Measurements from ENCODE around the gene CTNND2.

The CTNND2 gene

DNA sequence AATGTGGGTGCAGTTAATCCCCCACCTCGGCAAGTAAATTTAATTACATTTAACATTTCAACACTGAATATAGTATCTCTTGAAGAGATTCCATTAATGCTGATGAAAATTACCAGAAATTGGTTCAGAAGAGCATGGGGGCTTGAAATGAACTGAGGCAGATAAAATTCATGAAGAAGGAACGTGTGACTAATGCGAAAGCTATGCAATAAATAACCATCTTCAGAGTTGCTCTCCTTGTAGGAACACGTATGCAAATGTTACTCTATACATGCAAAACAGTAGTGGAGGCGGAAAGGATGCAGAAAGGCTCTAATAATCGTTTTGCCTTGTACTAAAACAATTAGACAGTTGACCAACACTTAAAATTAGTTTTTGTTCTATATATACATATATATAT, 320.2 kb downstream of the CTNND2 start:
- DNase-seq = no peak

DNA sequence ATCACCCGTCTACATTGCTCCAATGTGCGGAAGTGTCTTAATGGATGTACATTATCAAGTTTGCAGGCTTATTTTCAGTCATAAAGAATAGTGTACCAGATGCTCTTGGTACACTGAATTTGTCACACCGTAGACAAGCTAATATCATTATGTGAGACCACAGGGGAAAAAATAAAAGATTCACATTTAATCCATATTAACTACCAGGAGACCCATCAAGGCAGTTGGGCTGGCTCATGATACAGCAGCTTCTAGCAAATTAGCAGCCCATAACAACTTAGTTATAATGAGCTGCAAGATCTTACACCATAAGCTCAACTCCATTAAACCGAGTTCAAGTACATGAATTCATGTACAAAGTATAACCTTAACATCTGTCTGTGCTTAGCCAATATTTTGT, 324.9 kb downstream of the CTNND2 start:
- no peak for DNase-seq

DNA sequence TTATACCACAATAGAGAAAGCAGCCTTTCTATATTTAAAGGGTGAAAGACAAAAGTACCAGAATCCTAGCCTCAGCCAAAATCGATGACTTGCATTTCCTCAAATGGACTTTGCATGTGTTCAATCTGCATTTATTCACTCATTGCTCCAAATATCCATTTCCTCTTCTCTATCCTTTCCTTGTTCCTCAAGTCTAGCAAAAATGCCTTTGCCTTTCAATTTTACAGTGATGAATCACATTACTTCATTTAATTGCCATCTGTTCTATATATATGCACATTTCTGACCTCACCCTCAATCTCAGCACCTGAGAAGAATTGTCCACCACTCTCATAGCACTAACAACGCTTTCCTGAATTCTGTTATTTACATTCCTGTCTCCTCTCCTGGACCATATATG, 329.5 kb downstream of the CTNND2 start:
- DNase-seq = no peak

DNA sequence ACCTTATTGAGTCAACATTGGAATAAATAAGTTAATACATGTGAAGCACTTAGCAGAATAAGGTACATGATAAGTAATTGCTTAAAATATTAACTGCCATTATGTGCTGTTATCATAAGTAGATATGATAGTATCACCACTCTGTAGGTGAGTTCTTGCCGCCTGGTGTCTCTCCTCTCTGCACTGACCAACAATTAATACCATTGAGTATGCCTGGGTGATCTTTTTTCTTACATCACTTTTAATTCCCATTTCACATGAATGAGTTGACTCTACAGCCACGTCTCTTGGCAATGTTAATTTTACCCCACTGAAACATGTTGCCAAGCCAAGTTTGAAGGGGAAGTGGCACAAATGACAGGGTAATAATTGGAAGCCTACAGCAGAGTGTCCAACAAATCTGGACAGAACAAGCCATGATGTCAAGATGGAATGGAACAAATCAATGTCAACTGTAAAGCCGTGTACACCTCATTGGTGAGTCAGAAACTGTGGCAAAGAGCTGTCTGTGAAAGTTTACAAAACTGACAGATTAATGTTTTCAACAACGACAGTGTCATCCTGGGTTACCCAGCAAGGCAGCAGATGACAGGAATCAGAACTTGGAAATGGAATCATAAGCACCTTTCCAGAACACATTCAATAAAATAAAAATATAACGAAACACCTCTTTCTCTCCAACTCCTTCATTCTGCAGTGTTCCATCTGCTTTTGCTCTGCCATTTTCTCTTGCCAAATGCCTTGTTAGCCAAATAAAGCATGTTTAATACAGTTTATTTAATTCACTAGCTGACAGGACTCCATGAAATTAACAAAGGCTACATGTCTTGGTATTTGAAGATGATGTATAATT, 330.9 kb downstream of the CTNND2 start:
- DNase-seq = no peak

DNA sequence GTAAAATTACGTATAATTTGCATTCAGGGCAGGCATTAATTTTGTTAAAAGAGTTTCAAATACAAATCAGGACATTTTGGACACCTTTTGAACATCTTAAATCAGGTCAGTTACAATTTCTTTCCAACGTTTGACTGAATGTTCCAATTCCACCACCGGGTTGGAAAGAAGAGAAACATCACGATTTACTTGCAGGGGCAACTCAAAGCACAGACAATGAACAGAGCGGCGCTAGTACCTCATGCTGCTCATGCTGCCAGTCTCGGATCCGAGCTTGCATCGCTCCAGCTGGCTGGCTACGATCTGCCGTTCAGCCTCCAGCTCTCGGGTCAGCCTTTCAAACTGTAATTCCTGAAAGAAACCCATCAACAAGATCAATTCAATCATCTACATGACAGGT, 339.5 kb downstream of the CTNND2 start:
- no peak for DNase-seq

DNA sequence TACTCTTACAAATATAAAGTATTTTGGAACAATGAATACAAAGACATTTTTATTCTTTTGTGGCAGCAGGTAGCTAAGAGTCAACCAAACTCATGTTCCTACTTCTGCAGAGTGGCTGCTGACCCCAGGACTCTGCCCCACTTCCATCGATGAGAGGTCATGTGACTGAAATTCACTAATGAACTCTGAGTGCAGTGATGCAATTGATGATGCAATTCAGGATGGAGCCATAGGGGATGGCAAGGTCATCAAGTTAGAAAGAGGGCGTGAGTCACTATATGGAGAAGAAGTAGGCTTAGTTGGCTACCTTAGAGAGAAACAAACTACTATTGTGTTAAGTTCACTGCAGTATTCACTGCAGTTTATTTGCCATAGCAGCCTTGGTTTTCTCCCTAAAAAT, 340.4 kb downstream of the CTNND2 start:
- no peak for DNase-seq

DNA sequence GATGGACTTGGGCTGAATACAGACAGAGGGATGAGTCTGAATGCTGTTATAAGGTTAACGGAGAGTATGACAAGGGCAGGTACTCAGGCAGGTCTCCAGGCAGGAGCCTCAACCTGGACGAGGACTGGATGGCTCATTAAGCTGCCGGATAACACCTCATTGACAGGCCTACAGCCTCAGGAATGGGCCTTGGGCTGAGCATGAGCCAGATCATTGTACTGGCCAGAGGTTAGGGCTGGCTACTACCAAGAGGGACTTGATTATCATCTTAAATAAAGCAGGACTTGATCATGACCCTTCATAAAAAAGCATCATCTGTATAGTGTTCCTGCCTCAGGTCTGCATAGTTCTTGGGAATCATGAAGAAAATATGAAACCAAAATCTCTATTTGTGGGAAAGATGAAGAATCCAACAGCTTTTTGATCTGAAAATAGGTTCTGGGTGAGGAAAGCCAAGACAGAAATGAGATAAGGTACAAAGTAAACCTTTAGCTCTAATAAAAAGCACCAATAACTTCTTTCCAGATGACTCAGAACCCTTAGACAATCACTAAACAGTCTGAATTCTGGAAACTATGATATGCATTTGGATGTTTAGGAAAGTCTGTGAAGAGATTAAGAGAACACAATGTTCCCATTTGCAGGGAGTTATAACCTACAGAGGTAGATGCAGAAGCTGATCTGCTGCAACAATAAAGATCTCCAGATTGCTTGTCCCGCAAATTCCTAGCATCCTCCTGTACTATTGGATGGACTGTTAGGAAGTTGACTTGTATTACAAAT, 343.1 kb downstream of the CTNND2 start:
- no peak for DNase-seq

DNA sequence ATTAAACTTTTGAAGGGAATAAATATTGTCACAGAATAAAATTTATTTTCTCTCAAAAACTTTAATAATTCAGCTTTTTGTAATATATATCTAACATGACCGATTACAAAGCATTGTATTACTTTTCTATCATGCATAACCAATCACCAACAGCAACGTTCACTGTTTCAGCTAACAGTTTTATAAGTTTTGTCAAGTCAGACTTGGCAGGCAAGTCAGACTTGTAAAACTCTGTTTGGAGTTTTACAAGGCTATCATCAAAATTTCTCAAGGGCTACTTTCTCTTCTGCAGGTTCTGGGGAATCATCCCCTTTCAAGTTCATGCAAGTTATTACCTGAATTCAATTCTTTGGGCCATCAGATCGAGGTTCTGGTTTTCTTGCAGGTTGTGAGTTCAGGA, 347.2 kb downstream of the CTNND2 start:
- no peak for DNase-seq

DNA sequence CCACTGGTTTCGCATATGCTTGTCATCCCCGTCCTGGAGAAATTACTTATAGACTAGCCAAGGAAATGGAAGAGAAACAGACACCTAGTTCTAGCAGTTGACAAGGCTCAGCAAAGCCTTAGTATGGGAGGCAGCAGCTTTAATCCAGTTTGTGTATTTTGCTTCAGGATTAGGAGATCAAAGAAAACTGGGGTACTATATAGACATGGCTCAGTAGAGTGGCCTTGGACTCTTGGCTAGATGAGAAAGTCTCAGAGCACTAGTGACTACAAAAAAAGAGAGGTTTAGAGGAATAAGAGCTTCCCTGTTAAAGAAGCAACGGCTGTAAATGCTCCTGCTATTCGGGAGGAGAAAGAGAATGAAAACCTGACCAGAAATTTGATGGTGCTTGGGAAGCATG, 349.1 kb downstream of the CTNND2 start:
- no peak for DNase-seq

DNA sequence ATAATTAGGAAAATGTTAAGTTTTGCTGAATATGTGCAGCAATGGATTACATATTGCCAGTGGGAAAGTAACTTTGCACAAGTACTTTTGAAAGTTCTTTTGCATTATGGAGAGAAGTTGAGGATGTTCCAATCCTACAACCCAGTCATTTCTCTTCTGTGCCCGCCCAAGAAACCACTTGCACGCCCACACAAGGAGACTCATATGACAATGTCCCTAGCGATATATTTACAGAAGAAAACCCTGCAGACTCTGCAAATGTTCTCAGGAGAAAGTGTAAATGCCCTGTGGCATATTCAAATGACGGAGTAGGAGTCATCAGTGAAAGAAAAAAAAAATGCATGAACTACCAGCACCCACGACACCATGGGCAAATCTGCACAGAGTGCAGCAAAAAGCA, 356.5 kb downstream of the CTNND2 start:
- no peak for DNase-seq

DNA sequence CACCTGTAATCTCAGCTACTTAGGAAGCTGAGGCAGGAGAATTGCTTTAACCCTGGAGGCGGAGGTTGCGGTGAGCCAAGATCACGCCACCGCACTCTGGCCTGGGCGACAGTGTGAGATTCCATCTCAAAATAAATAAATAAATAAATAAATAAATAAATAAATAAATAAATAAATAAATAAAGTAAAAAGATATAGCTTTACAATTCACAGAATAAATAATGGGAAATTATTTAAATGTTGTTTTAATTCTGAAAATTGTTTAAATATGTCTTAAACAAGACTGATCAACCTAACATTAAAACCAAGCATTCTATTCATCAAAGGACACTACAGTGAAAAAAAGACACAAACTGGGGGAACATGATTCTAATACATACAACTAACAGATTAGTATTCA, 357.1 kb downstream of the CTNND2 start:
- DNase-seq = no peak

DNA sequence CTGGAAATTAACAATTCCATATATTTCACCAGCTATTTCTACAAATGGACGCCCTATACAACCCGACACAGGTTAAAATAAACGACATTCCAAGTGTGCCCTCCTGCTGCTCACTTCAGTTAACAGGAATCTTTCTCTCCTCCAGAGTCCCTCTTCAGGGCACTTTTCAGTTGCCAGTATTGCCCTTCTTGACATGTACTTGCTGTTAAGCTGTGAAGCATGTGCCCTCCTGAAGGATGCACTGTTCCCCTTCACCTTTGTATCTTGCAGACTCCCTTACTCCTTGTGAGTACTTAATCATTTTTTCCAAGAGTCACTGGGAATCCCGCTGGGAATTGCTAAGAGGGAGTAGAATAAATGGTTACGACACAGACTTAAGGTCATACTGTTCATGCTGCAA, 364.1 kb downstream of the CTNND2 start:
- no peak for DNase-seq

DNA sequence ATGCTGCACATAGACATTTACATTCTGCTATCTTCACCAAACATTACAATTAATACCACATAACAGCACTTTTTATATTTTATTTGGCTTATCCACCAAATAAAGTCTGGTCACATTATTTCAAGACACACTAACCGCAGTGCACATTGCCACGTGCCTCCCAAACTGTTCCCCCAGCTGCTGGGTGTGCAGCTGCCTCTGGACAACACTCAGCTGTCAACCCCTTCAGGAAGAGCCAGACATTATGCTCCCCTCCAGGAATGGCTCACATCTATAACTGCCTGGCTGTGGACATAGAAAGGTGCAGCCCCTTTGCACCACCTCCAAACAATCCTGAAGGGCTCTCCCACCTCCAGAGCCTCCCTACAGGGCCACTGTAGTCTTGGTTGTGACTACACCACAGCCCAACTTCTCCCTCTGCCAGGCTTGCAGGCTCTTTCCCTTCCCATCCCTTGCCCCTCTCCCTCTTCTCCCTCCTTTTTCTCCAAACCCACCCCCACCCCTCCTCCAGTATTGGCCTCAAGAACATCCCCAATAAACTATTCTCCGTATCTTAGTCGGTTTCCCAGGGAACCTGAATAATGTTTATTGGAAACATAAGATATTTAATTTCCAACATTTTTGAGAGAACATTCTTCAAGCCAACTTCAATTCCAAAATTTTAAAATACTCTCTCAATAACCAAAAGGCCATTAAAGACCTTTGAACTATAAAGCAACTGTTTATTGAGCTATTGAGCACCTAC, 372.3 kb downstream of the CTNND2 start:
- no peak for DNase-seq

DNA sequence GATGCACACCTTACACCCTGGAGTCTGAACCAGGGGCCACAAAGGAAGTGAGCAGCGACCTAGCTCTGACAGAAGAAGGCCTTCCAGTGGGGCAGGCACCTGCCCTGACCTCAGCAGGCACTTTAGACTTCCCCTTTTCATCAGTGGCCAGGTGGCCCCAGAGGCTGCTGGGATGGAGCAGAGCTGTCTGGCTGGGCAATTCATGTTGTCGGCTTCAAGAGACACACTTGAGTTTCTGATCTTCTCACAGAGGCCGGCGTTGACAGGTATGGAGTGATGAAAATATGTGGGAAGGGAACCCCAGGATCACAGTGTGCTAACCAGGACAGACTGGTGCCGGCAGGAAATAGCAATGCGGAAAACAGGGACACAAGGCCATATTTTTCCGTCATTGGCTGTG, 375.5 kb downstream of the CTNND2 start:
- DNase-seq = no peak

DNA sequence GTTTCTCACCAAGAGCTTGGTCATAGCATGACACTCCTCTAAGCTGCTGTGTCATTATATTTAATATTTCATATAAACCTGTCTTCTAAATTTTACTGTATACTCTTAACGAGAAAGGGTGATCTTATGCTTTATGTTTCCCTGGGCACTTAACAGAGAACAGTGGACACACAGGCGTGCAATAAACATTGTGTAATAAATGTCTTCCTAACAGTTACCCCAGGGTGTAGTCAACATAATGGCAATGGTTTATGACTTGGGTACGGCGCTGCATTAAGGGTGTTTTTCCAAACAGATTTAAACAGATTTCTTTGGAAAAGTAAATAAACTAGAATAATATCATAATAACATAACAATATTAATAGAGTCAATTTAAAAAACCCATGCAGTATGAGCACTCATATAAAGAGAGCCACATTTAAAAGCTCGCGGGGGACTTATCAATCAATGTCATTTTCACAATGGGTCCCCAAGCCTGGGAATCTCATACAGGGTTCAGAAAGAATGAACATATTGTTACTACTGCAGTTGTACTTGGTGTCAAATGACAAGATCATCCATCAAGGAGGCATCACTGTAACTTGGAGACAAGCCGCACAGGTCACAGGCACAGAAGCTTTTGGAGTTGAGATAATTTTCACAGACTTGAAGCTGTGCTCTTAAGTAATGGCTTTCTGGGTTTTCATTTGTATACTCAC, 376.4 kb downstream of the CTNND2 start:
- no peak for DNase-seq

DNA sequence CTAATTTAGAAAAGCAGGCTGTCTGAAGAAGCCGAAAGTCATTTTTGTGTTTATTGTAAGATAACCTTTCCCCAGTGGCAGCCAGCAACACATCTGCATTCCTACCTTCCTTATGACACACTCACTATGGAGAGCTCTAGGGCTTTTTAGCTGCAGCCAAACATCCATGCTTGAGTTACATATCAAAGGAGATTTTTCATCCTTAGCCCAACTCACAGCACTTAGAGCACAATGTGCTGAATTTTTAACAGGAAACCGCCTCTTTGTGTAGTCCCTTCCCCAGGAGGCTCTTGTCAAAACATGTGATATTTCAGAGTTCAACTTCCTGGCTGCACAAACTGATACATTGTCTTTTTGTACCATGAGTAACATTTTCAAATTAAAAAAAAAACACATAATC, 379.2 kb downstream of the CTNND2 start:
- no peak for DNase-seq

DNA sequence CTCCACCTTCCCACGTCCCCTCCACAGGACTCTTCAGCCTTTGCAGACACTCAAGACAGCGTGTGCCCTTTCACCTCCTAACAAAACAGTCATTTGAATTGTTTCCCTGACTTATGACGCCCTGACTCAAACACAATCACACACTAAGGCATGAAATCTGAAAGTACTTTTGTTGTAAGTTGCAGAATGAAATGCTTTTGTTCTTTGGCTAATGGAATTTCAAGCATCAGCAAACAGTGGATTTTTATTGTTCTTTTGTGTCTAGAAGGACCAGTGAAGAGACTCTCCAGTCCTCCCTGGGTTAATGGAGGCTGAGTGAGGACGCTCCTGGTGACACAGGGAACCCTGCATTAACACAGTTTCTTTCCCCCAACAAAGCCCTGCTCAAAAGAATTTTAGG, 380.1 kb downstream of the CTNND2 start:
- DNase-seq = no peak

DNA sequence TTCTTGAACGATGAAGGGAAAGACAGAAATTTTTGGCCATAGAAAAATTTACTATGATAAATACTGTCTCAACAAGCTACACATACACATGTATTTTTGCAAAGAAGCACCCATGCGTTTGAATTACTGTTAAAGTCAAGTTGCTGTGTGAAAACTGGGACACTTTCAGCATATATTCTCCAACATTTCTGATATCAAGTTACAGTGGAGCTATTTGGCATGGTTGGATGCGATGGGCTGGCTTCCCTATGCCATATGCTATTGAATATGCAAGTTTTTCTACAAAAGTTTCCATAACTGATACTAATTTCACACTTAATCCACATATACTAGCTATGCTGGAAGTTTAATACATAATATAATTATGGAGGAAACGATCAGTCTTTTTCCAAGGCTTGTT, 381.4 kb downstream of the CTNND2 start:
- DNase-seq = no peak

DNA sequence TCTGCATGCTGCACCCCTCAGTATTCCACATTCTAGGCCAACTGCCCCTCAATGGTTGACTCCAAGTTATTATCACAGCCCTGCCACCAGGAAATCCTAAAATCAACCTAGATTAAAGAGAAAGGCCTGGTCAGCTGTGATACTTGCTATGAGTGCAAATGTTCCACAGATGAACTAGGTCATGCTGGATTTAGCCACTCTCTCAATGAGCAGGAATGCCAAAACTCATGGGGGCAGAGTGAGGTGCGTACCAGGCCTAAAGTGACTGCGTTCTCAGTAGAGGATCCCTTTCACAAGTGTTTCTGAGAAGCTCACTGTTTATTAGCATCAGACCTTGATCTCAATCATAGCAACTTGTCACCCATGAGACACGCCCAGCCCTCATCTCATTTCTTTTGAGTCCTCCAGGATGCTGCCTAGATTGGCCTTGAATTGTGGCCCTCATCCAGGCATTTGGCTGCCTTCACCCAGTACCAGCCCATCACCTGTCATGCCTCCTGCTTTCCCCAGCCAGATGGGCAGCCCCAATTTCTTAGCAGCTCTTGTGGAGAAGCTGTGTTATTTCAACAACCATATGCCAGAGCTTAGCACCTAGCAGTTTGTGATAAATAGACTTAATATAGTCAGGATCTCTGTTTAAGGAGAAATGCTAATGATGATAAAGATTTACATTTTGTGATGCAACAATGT, 383.9 kb downstream of the CTNND2 start:
- DNase-seq = no peak

DNA sequence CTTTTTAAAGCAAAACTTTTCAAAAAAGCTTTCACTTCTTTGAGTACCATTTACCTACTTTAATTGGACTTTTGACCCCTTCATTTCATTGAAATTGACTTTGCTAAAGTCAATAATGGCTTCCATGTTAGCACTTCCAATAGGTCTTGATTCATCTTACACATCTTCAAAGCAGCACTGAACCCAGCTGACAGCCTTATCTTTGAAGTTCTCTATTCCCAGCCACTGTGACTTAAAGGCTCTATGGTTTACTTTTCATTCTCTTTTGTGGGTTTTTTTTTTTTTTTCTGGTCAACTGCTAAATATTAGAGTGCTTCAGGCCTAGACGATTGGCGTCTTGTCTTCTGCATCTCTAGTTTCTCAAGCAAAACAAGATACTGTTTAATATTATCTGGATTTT, 385.0 kb downstream of the CTNND2 start:
- no peak for DNase-seq

DNA sequence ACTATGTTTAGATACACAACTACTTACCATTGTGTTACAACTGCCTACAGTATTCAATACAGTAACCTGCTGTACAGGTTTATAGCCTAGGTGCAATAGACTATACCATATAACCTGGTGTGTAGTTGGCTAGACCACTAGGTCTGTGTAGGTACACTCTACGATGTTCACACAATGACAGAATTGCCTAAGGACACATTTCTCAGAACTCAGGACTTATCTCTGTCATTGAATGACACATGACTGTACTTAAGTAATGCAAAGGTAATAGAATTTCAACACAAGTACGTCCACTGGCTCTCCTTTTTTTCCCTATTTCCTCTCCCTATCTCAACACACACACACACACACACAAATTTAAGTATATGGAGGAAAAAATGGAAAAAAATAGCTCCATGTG, 385.6 kb downstream of the CTNND2 start:
- no peak for DNase-seq

DNA sequence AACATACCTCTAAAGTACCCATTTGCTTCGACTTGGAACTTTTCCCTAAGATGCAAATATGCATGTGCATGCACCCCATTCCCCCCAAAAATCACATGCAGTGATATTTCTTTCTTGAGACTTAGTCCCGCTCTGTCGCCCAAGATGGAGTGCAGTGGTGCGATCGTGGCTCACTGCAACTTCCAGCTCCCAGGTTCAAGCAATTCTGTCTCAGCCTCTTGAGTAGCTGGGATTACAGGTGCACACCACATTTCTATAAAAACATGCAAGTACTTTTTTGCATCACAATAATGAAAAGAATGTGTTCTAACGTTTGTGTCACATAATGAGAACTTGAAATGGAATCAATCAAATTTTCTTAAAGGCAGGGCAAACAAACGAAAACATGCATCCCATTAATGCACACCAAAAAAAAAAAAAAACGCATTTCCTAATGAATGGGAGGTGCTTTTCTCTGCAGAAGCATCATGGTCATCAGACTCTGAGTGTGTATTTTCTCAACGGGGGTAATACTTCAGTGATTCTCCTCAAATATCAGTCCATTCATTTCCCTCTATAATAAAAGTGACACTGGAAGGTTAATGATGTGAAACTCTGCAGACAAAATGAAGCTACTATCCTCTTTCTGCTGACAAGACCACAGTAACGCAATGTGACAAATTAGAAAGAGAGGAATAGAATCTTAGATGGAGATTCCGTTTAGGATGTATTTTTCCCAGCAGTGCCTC, 389.4 kb downstream of the CTNND2 start:
- no peak for DNase-seq
